Heart right ventricle (tissue), 16 donors: ENCODE results near the gene ANK3. TPM values are rescaled to one million over a fixed set of nuclear protein-coding genes. Genes with fewer than 3 reads are reported as not detected.

Experiments
- ATAC-seq, 8 donors: fragments of 200-7000 bp; cut with Tn5 transposase; one replicate each; pipeline ENCODE4 v1.9.1; 2020; ENCODE audit warnings: mild to moderate bottlenecking in 8 of 8, moderate library complexity in 8 of 8, moderate number of reproducible peaks in 1 of 8
- DNase-seq, 2 donors: peaks; one replicate each; pipeline ENCODE4 v3.0.0-alpha.2; 2020
- H3K27ac ChIP-seq, 10 donors: fragments of 200-600 bp; sonication (generic) in 2 of 10; one replicate each; pipeline versions ENCODE4 v1.5.0 to v1.8.0; 2020 to 2022; ENCODE audit warnings: mild to moderate bottlenecking in 3 of 10
- H3K27me3 ChIP-seq, 7 donors: fragments of 200-600 bp; one replicate each; pipeline ENCODE4 v1.8.0; 2021 to 2022; ENCODE audit warnings: mild to moderate bottlenecking in 2 of 7
- H3K36me3 ChIP-seq, 9 donors: fragments of 200-600 bp; sonication (generic) in 1 of 9; one replicate each; pipeline versions ENCODE4 v1.5.0 to v1.8.0; 2020 to 2022; ENCODE audit warnings: mild to moderate bottlenecking in 2 of 9
- H3K4me1 ChIP-seq, 9 donors: fragments of 200-600 bp; sonication (generic) in 1 of 9; one replicate each; pipeline versions ENCODE4 v1.5.0 to v1.8.0; 2020 to 2022; ENCODE audit warnings: mild to moderate bottlenecking in 4 of 9
- H3K4me3 ChIP-seq, 10 donors: fragments of 200-600 bp; sonication (generic) in 2 of 10; one replicate each; pipeline versions ENCODE4 v1.5.0 to v1.8.0; 2020 to 2022; ENCODE audit warnings: mild to moderate bottlenecking in 7 of 10, moderate library complexity in 2 of 10
- H3K9me3 ChIP-seq, 11 donors: fragments of 200-600 bp in 10 of 11; sonication (generic) in 2 of 11; one replicate each; pipeline versions ENCODE4 v1.5.0 to v1.8.0; 2013 to 2022; ENCODE audit warnings: mild to moderate bottlenecking in 2 of 11, control low read depth in 1 of 11, moderate library complexity in 1 of 11
- CTCF ChIP-seq, 9 donors: fragments of 200-600 bp; sonication (generic) in 2 of 9; IDR thresholded peaks; one replicate each; pipeline versions ENCODE4 v1.5.0 to v1.8.0; 2021 to 2022; ENCODE audit warnings: antibody characterized with exemption in 9 of 9, mild to moderate bottlenecking in 5 of 9, moderate library complexity in 1 of 9
- WGBS, 2 donors: extraction: QIAGEN DNeasy Blood & Tissue Kit; methylation state at CpG; one replicate each; pipeline ENCODE4 v1.1.7; 2013; ENCODE audit warnings: inconsistent platforms in 1 of 2; 5-methylcytosine and 5-hydroxymethylcytosine counted together
- intact Hi-C, 10 donors: fragments of 100-400 bp; cut with DNase I; formaldehyde crosslinking; loops; one replicate each; pipeline versions ENCODE4 v1.11.1 to v1.14.2; 2022
- polyA plus RNA-seq, 2 donors: library from polyadenylated mRNA; stranded (reverse); fragments of 200-250 nt; gene quantifications; one replicate each; pipeline ENCODE4 v1.2.3, GENCODE V29; 2013
- total RNA-seq, 10 donors: library from RNA; stranded (reverse); fragmentation: NEBNext Ultra II Directional in 3 of 10; extraction: Animal tissue kit (Norgen Biotek cat#: 25700) in 3 of 10; gene quantifications; one replicate each; pipeline versions ENCODE4 v1.2.1 to v1.2.4, GENCODE V29; 2021 to 2023
- donor health status: Arrhythmogenic right ventricular cardiomyopathy.
- donor health status: ischemic (EF 13 %, LVEDD 7.1; RV severe dilation, severe dysfunction).
- donor health status: healthy with polysubstance abuse.
- donor health status: DM: no; HTN: yes; CAD: no.
- donor health status: DM: no; HTN: no; CAD: no.
- donor health status: ischemic (EF 25% LVEDD 6.9; RV normal size, moderate dysfunction).
- donor health status: ischemic (EF 25% LVEDD 5.7; RV mildly dilated, moderate dysfunction).
- donor health status: healthy.
- donor health status: DM: yes; HTN: yes; CAD: no.
- donor health status: Ischemic cardiomyopathy.
- donor health status: ischemic (EF 35%, LVEDD 5.7; RV mildly dilated, moderate dysfunction).
- donor health status: nonischemic (EF 11% LVEDD 7.7; RV severe dilation, severe dysfunction).
- donor health status: DM: yes; HTN: yes; CAD: no.
- donor health status: PGD.
- donor health status: ischemic (EF 29% LVEDD 5.4; RV normal size, mild dysfunction).
- donor health status: nonischemic (EF 23%, LVEDD 6.1; RV moderate dilation, normal function).

ANK3 gene
- total and polyA plus RNA-seq, 12 donors, result 34.4 to 287 (median 245) TPM

DNA sequence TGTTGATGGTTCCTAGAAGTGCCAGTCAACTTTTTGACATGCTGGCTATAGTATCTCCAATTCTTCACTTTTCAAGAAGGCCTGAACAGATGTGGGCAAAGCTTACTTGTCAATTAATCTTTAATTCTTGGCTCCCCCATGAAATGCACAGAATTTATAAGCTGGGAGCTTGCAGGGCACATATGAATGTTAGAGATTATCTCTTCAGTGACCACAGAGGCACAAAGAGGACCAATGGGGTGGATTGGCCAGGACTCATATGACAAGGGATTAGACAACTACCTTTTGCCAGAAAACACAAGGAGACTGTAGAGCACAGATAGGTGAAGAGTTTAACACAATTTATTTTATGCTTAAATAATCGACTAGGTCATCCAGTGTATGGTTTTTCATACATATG lies 361.6 kb downstream of the ANK3 start:
- Histone ChIP-seq H3K27ac (no peak overlapping the region), H3K9me3 (no peaks in the 10 kb centered on the region), H3K27me3 (no peaks in the 10 kb centered on the region), H3K4me1 (peaks cover 0 to 30% (median 6%) of the 10 kb centered on the region in 9 donors), H3K36me3 (no peaks in the 10 kb centered on the region), H3K4me3 (no peak overlapping the region)
- 91 to 94% methylated on average over 1 of the region's 1 CpG for WGBS, 2 donors
- no peak for TF ChIP-seq CTCF (IDR thresholded peaks at IDR 0.05)
- DNase-seq (no peak), ATAC-seq (no peak)
- intact Hi-C loops, result loop anchor here in 1 of 10 donors (10.0 kb wide), 1 partner anchor 163 kb away; no protein-coding TSS in a partner anchor

DNA sequence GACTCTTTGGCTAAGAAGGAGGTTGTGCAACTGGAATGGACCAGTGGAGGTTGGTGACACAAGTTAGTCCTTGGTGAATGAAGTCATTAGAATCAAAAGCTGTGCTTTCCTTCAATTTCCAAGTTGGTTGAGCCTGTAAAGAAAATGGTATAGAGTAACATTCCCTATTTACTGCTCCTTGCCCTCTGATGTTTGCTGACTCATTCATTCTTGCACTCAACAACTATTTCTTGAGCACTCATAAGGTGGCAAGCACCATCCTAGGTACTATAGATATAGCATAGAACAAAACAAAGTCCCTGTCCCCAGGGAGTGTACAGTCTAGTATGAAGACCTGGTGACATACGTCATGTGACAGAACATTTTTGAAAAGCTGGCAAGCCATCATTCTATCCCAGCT lies 364.4 kb downstream of the ANK3 start:
- ATAC-seq, result no peak
- no peak for DNase-seq
- no peak overlapping the region for H3K4me3 ChIP-seq
- 88 to 98% methylated on average over 1 of the region's 1 CpG for WGBS, 2 donors
- peaks cover 0 to 7% (median 0%) of the 10 kb centered on the region in 9 donors for H3K4me1 ChIP-seq
- H3K27ac ChIP-seq, result no peak overlapping the region
- H3K36me3 ChIP-seq, result no peaks in the 10 kb centered on the region
- no peaks in the 10 kb centered on the region for H3K27me3 ChIP-seq
- H3K9me3 ChIP-seq, result no peaks in the 10 kb centered on the region
- intact Hi-C loops, result loop anchor here in 1 of 10 donors (10.0 kb wide), 1 partner anchor 160 kb away; no protein-coding TSS in a partner anchor
- no peak for TF ChIP-seq CTCF (IDR thresholded peaks at IDR 0.05)

- Histone ChIP-seq H3K9me3 (no peaks in the 10 kb centered on the region), H3K4me1 (peaks cover 0 to 6% (median 0%) of the 10 kb centered on the region in 9 donors), H3K36me3 (no peaks in the 10 kb centered on the region), H3K27me3 (no peaks in the 10 kb centered on the region), H3K27ac (no peak overlapping the region), H3K4me3 (no peak overlapping the region)
- intact Hi-C loops, result loop anchor here in 1 of 10 donors (10.0 kb wide), 1 partner anchor 160 kb away; no protein-coding TSS in a partner anchor
- DNase-seq, result no peak
- peak in 1 of 8 donors; percentile 37 for ATAC-seq
- TF ChIP-seq CTCF (IDR thresholded peaks at IDR 0.05), result no peak
- 88 to 92% methylated on average over 4 of the region's 4 CpGs for WGBS, 2 donors
Measured at GRCh38 chr10:60024506-60024905, 365.2 kb downstream of the ANK3 start.

GRCh38 chr10:60023155-60023877 lies 366.4 kb downstream of the ANK3 start:
- intact Hi-C loops, result loop anchor here in 1 of 10 donors (10.0 kb wide), 1 partner anchor 159 kb away; no protein-coding TSS in a partner anchor
- Histone ChIP-seq H3K27ac (no peak overlapping the region), H3K27me3 (no peaks in the 10 kb centered on the region), H3K4me1 (peaks cover 0 to 6% (median 0%) of the 10 kb centered on the region in 9 donors), H3K9me3 (no peaks in the 10 kb centered on the region), H3K4me3 (no peak overlapping the region), H3K36me3 (no peaks in the 10 kb centered on the region)
- DNase-seq (no peak), ATAC-seq (peak in 2 of 8 donors; percentile 16 to 32)
- WGBS, 2 donors, result 28 to 52% methylated on average over 2 of the region's 2 CpGs
- no peak for TF ChIP-seq CTCF (IDR thresholded peaks at IDR 0.05)
